Neural cell (in vitro differentiated cells): ENCODE data around the gene SMYD5. TPM values are rescaled to one million over a fixed set of nuclear protein-coding genes. Genes with fewer than 3 reads are reported as not detected.

Experiments used
- H2AFZ ChIP-seq: fragments of 200-600, 300-800 bp; sonication (generic), shearing (Covaris generic); 2 replicates; pipeline ENCODE4 v1.6.0; 2014; ENCODE audit warnings: low read depth, mild to moderate bottlenecking, antibody characterized with exemption, low read length, moderate library complexity
- H3F3A ChIP-seq: fragments of 200-600 bp; shearing (Covaris generic); 2 replicates; pipeline ENCODE4 v1.6.1; 2016; ENCODE audit warnings: mild to moderate bottlenecking, moderate library complexity, mixed read lengths, antibody characterized with exemption, low read length; ENCODE audit not compliant: insufficient read depth, poor library complexity, severe bottlenecking
- H3K27ac ChIP-seq: fragments of 200-600, 300-800 bp; sonication (generic), shearing (Covaris generic); 2 replicates; pipeline ENCODE4 v1.5.1; 2014; ENCODE audit warnings: mild to moderate bottlenecking, low read length, moderate library complexity
- H3K27me3 ChIP-seq: fragments of 300-800, 200-600 bp; sonication (generic), shearing (Covaris generic); 2 replicates; pipeline ENCODE4 v1.6.0; 2014; ENCODE audit warnings: mild to moderate bottlenecking, low read depth, low read length, moderate library complexity; ENCODE audit not compliant: insufficient read depth
- H3K36me3 ChIP-seq: fragments of 300-800, 200-600 bp; sonication (generic), shearing (Covaris generic); 2 replicates; pipeline ENCODE4 v1.5.1; 2014; ENCODE audit warnings: mild to moderate bottlenecking, antibody characterized with exemption, low read length, moderate library complexity; ENCODE audit not compliant: insufficient read depth
- H3K4me2 ChIP-seq: fragments of 300-800, 200-600 bp; sonication (generic), shearing (Covaris generic); 2 replicates; pipeline ENCODE4 v1.6.0; 2014; ENCODE audit warnings: mild to moderate bottlenecking, low read length
- H3K4me3 ChIP-seq: fragments of 300-800, 200-600 bp; sonication (generic), shearing (Covaris generic); 2 replicates; pipeline ENCODE4 v1.5.1; 2014; ENCODE audit warnings: mild to moderate bottlenecking, low read length, moderate library complexity
- H3K79me2 ChIP-seq: fragments of 200-600 bp; shearing (Covaris generic); replicated peaks from 2 replicates; pipeline ENCODE4 v1.6.0; 2014; ENCODE audit warnings: mild to moderate bottlenecking, low read length, moderate library complexity; ENCODE audit not compliant: insufficient read depth
- H3K9ac ChIP-seq: fragments of 300-800, 200-600 bp; sonication (generic), shearing (Covaris generic); 2 replicates; pipeline ENCODE4 v1.6.1; 2016; ENCODE audit warnings: mild to moderate bottlenecking, low read length, mixed read lengths
- H3K9me2 ChIP-seq: fragments of 200-600 bp; shearing (Covaris generic); 2 replicates; pipeline ENCODE4 v1.6.1; 2016; ENCODE audit warnings: mild to moderate bottlenecking, low read length, mixed read lengths; ENCODE audit not compliant: insufficient read depth
- H3K9me3 ChIP-seq: fragments of 200-600, 300-800 bp; sonication (generic), shearing (Covaris generic); 2 replicates; pipeline ENCODE4 v1.6.1; 2016; ENCODE audit warnings: mild to moderate bottlenecking, mixed run types, low read length, moderate library complexity, mixed read lengths
- H4K20me1 ChIP-seq: fragments of 200-600 bp; shearing (Covaris generic); 2 replicates; pipeline ENCODE4 v1.6.1; 2016; ENCODE audit warnings: mild to moderate bottlenecking, mixed run types; ENCODE audit not compliant: insufficient read depth
- EP300 ChIP-seq: fragments of 450-650 bp; conservative IDR thresholded peaks from 2 replicates; pipeline ENCODE4 v1.6.1; 2014; ENCODE audit warnings: antibody characterized with exemption, mild to moderate bottlenecking, moderate library complexity; ENCODE audit not compliant: poor library complexity, severe bottlenecking
- EZH2 ChIP-seq: fragments of 200-600, 300-800 bp; shearing (Covaris generic), sonication (generic); IDR thresholded peaks from 2 replicates; pipeline ENCODE4 v1.6.1; 2014; ENCODE audit warnings: antibody characterized with exemption, low read length, borderline replicate concordance, mild to moderate bottlenecking; ENCODE audit not compliant: insufficient read depth, poor library complexity, severe bottlenecking
- MXI1 ChIP-seq: fragments of 450-650 bp; conservative IDR thresholded peaks from 2 replicates; pipeline ENCODE4 v1.6.1; 2014; ENCODE audit warnings: antibody characterized with exemption, mild to moderate bottlenecking; ENCODE audit not compliant: poor library complexity, severe bottlenecking
- POLR2AphosphoS5 ChIP-seq: IDR thresholded peaks from 2 replicates; pipeline ENCODE4 v1.6.1; 2012
- RAD21 ChIP-seq: fragments of 450-650 bp; conservative IDR thresholded peaks from 2 replicates; pipeline ENCODE4 v1.6.1; 2014; ENCODE audit warnings: antibody characterized with exemption, mild to moderate bottlenecking, moderate library complexity
- SMC3 ChIP-seq: fragments of 450-650 bp; conservative IDR thresholded peaks from 2 replicates; pipeline ENCODE4 v1.6.1; 2014; ENCODE audit warnings: antibody characterized with exemption, mild to moderate bottlenecking, moderate library complexity; ENCODE audit not compliant: poor library complexity
- TAF1 ChIP-seq: IDR thresholded peaks from 2 replicates; pipeline ENCODE4 v1.6.1; 2012; ENCODE audit warnings: low read depth
- polyA plus RNA-seq: library from polyadenylated mRNA; depleted of rRNA; stranded (reverse); fragments of >200 nt; gene quantifications from 2 replicates; pipeline ENCODE4 v1.2.3, GENCODE V29; 2014
- TF ChIP-seq, protein P1 (sequence below): IDR thresholded peaks from 2 replicates; pipeline ENCODE4 v1.6.1; 2012; ENCODE audit warnings: borderline replicate concordance
- TF ChIP-seq, protein P2 (sequence below): fragments of 450-650 bp; IDR thresholded peaks from 2 replicates; pipeline ENCODE4 v1.5.1; 2014; ENCODE audit warnings: antibody characterized with exemption, mild to moderate bottlenecking, moderate library complexity; ENCODE audit not compliant: poor library complexity, severe bottlenecking

Gene SMYD5
- polyA plus RNA-seq, 1 donor from 2014 or later, result 15.5 TPM

DNA sequence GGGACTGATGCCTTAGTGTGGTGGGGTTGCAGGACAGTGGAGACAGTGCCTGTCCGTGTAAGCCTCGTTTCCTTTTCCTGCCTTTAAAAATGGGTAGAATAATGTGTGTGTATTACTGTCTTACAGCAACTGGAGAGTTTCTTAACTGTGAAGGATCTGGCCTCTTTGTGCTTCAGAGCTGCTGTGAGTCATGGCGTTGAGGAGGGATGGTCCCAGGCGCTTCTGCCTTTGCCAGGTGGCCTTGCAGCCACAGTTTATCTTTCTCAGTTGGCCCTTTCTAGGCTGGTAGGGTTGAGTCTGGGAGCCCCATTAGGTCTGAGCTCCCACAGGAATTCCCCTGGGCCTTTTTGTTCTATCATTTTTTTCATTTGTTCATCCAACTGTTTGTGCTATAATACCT is 9.8 kb downstream of the SMYD5 start:
- Histone ChIP-seq H4K20me1 (no peaks in the 10 kb centered on the region), H3K9ac (no peak overlapping the region), H3K4me2 (no peak overlapping the region), H3F3A (no peaks in the 10 kb centered on the region), H3K36me3 (peaks cover 6% of the 10 kb centered on the region), H3K27me3 (no peaks in the 10 kb centered on the region), H3K4me3 (no peak overlapping the region), H2AFZ (no peak overlapping the region), H3K9me2 (no peaks in the 10 kb centered on the region), H3K79me2 (no peaks in the 10 kb centered on the region), H3K9me3 (no peaks in the 10 kb centered on the region), H3K27ac (no peak overlapping the region)
- TF ChIP-seq, protein P1, sequence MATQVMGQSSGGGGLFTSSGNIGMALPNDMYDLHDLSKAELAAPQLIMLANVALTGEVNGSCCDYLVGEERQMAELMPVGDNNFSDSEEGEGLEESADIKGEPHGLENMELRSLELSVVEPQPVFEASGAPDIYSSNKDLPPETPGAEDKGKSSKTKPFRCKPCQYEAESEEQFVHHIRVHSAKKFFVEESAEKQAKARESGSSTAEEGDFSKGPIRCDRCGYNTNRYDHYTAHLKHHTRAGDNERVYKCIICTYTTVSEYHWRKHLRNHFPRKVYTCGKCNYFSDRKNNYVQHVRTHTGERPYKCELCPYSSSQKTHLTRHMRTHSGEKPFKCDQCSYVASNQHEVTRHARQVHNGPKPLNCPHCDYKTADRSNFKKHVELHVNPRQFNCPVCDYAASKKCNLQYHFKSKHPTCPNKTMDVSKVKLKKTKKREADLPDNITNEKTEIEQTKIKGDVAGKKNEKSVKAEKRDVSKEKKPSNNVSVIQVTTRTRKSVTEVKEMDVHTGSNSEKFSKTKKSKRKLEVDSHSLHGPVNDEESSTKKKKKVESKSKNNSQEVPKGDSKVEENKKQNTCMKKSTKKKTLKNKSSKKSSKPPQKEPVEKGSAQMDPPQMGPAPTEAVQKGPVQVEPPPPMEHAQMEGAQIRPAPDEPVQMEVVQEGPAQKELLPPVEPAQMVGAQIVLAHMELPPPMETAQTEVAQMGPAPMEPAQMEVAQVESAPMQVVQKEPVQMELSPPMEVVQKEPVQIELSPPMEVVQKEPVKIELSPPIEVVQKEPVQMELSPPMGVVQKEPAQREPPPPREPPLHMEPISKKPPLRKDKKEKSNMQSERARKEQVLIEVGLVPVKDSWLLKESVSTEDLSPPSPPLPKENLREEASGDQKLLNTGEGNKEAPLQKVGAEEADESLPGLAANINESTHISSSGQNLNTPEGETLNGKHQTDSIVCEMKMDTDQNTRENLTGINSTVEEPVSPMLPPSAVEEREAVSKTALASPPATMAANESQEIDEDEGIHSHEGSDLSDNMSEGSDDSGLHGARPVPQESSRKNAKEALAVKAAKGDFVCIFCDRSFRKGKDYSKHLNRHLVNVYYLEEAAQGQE, result no peak
- TF ChIP-seq RAD21 (no peak), POLR2AphosphoS5 (no peak), MXI1 (no peak), EP300 (no peak), TAF1 (no peak), EZH2 (no peak), SMC3 (no peak)
- TF ChIP-seq, protein P2, sequence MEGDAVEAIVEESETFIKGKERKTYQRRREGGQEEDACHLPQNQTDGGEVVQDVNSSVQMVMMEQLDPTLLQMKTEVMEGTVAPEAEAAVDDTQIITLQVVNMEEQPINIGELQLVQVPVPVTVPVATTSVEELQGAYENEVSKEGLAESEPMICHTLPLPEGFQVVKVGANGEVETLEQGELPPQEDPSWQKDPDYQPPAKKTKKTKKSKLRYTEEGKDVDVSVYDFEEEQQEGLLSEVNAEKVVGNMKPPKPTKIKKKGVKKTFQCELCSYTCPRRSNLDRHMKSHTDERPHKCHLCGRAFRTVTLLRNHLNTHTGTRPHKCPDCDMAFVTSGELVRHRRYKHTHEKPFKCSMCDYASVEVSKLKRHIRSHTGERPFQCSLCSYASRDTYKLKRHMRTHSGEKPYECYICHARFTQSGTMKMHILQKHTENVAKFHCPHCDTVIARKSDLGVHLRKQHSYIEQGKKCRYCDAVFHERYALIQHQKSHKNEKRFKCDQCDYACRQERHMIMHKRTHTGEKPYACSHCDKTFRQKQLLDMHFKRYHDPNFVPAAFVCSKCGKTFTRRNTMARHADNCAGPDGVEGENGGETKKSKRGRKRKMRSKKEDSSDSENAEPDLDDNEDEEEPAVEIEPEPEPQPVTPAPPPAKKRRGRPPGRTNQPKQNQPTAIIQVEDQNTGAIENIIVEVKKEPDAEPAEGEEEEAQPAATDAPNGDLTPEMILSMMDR, result no peak

- H3K4me2 ChIP-seq, result no peak overlapping the region
- no peaks in the 10 kb centered on the region for H3K9me3 ChIP-seq
- no peaks in the 10 kb centered on the region for H3K27me3 ChIP-seq
- no peak overlapping the region for H3K4me3 ChIP-seq
- no peak overlapping the region for H3K27ac ChIP-seq
- H2AFZ ChIP-seq, result no peak overlapping the region
- H3K9me2 ChIP-seq, result no peaks in the 10 kb centered on the region
- no peaks in the 10 kb centered on the region for H4K20me1 ChIP-seq
- no peak overlapping the region for H3K9ac ChIP-seq
- TF ChIP-seq SMC3, result no peak
- no peak for TF ChIP-seq TAF1
- no peak for TF ChIP-seq EP300
- TF ChIP-seq, protein P1, result no peak
- no peak for TF ChIP-seq POLR2AphosphoS5
- no peak for TF ChIP-seq EZH2
- TF ChIP-seq RAD21, result no peak
- TF ChIP-seq, protein P2, result no peak
- TF ChIP-seq MXI1, result no peak
- H3K79me2 ChIP-seq, result no peaks in the 10 kb centered on the region
- no peaks in the 10 kb centered on the region for H3F3A ChIP-seq
- H3K36me3 ChIP-seq, result no peaks in the 10 kb centered on the region
These were observed 11.7 kb downstream of the SMYD5 start for GRCh38 chr2:73225513-73226360.
